HG02884 (cell line): ENCODE measurements around the gene LAMA4.
A peak's percentile ranks its signal among the peaks of the same experiment; 100 is the strongest.

Source experiments
- ATAC-seq: cut with Tn5 transposase; IDR thresholded peaks from one replicate; pipeline ENCODE4 v1.9.1; 2021; ENCODE audit warnings: mild to moderate bottlenecking, moderate library complexity; ENCODE audit not compliant: unreplicated experiment

LAMA4 gene

GRCh38 chr6:112253841-112254816 lies at the start of gene LAMA4:
Gene LAMA4, minus strand, starts transcription at chr6:112254567. Its CDS starts 417 bp downstream, at chr6:112254150.
- ATAC-seq, result no peak

GRCh38 chr6:112302142-112302705 lies 47.9 kb upstream of the LAMA4 start:
- ATAC-seq, result no peak

- ATAC-seq, result no peak
Observed at GRCh38 chr6:112300896-112301295, 46.5 kb upstream of the LAMA4 start.

GRCh38 chr6:112298816-112299281 lies 44.5 kb upstream of the LAMA4 start:
- no peak for ATAC-seq

- no peak for ATAC-seq
Observed at GRCh38 chr6:112298021-112298745, 43.8 kb upstream of the LAMA4 start.

- ATAC-seq, result no peak
Observed at GRCh38 chr6:112296694-112297093, 42.3 kb upstream of the LAMA4 start.

GRCh38 chr6:112296122-112296521 lies 41.8 kb upstream of the LAMA4 start:
- no peak for ATAC-seq

GRCh38 chr6:112291161-112291762 lies 36.9 kb upstream of the LAMA4 start:
- no peak for ATAC-seq

- no peak for ATAC-seq
Observed at GRCh38 chr6:112289038-112289566, 34.7 kb upstream of the LAMA4 start.

- ATAC-seq, result no peak
Observed at GRCh38 chr6:112288475-112288874, 34.1 kb upstream of the LAMA4 start.

GRCh38 chr6:112287577-112288225 lies 33.3 kb upstream of the LAMA4 start:
- no peak for ATAC-seq

GRCh38 chr6:112286500-112287144 lies 32.3 kb upstream of the LAMA4 start:
- no peak for ATAC-seq

GRCh38 chr6:112286010-112286409 lies 31.6 kb upstream of the LAMA4 start:
- ATAC-seq, result peak; percentile 91

GRCh38 chr6:112284603-112285002 lies 30.2 kb upstream of the LAMA4 start:
- ATAC-seq, result no peak

GRCh38 chr6:112283621-112284020 lies 29.3 kb upstream of the LAMA4 start:
- ATAC-seq, result no peak

- no peak for ATAC-seq
Observed at GRCh38 chr6:112281821-112282615, 27.7 kb upstream of the LAMA4 start.

GRCh38 chr6:112279031-112279935 lies 24.9 kb upstream of the LAMA4 start:
- ATAC-seq, result no peak

- no peak for ATAC-seq
Observed at GRCh38 chr6:112275365-112275764, 21.0 kb upstream of the LAMA4 start.
